WTC11 (cell line): ENCODE measurements around the gene PARD3B.

ENCODE experiments used
- ATF6 ChIP-seq: sonication (generic); formaldehyde crosslinking; IDR thresholded peaks from 2 replicates; pipeline ENCODE4 v1.8.1; 2023; ENCODE audit warnings: mild to moderate bottlenecking, missing genetic modification reagents
- CREM ChIP-seq: sonication (generic); formaldehyde crosslinking; IDR thresholded peaks from 2 replicates; pipeline ENCODE4 v1.8.1; 2022; ENCODE audit warnings: mild to moderate bottlenecking, missing genetic modification reagents, moderate library complexity
- CTCF ChIP-seq: fragments of 200-600 bp; IDR thresholded peaks from 2 replicates; pipeline ENCODE4 v1.8.0; 2022; ENCODE audit warnings: antibody characterized with exemption
- JUN ChIP-seq: sonication (generic); formaldehyde crosslinking; IDR thresholded peaks from 2 replicates; pipeline ENCODE4 v1.8.0; 2023; ENCODE audit warnings: mild to moderate bottlenecking, missing genetic modification reagents

- no peak for TF ChIP-seq CTCF
- TF ChIP-seq CREM (CRISPR knock-in tag) = no peak
- TF ChIP-seq JUN (CRISPR knock-in tag) = no peak
- no peak for TF ChIP-seq ATF6
These were observed 405.5 kb downstream of the PARD3B start for GRCh38 chr2:204950695-204951346.
